ENCODE measurements around the gene SERPINA1.
"Not testable (repeated sequence)": the region's sequence is repeated elsewhere in the genome, so short reads cannot be mapped to it uniquely, and the experiment has no call there.

SERPINA1 gene

GRCh38 chr14:94374749-94375260 lies 13.6 kb downstream of the SERPINA1 start:
- no peak for DNase-seq (ENCODE audit: extremely low spot score)
- POLR2A ChIA-PET = no interaction called here
- CTCF ChIA-PET = no interaction called here
- TF ChIP-seq FOXA1 (IDR thresholded peaks at IDR 0.05) (no peak), SUZ12 (IDR thresholded peaks at IDR 0.05) (no peak), HDGF (IDR thresholded peaks at IDR 0.05; ENCODE audit: borderline replicate concordance) (no peak), FOXK2 (IDR thresholded peaks at IDR 0.05) (no peak), ARNT (IDR thresholded peaks at IDR 0.05) (no peak), ELF4 (IDR thresholded peaks at IDR 0.05) (no peak), PKNOX1 (IDR thresholded peaks at IDR 0.05) (no peak)

GRCh38 chr14:94374116-94374515 lies 14.3 kb downstream of the SERPINA1 start:
- TF ChIP-seq ELF4 (IDR thresholded peaks at IDR 0.05) (no peak), FOXM1 (IDR thresholded peaks at IDR 0.05; ENCODE audit: borderline replicate concordance) (no peak), PKNOX1 (IDR thresholded peaks at IDR 0.05) (no peak), TARDBP (IDR thresholded peaks at IDR 0.05) (no peak), FOXA1 (IDR thresholded peaks at IDR 0.05) (no peak), BHLHE40 (IDR thresholded peaks at IDR 0.05; ENCODE audit: borderline replicate concordance) (no peak), ZNF384 (IDR thresholded peaks at IDR 0.05) (no peak), L3MBTL2 (conservative IDR thresholded peaks at IDR 0.05) (no peak), NFRKB (IDR thresholded peaks at IDR 0.05) (no peak), SP1 (IDR thresholded peaks at IDR 0.05) (no peak), HDGF (IDR thresholded peaks at IDR 0.05; ENCODE audit: borderline replicate concordance) (no peak), SUZ12 (IDR thresholded peaks at IDR 0.05) (no peak), LEF1 (IDR thresholded peaks at IDR 0.05; ENCODE audit: borderline replicate concordance) (no peak), CTBP1 (IDR thresholded peaks at IDR 0.05; ENCODE audit: borderline replicate concordance) (no peak), ARNT (IDR thresholded peaks at IDR 0.05) (no peak)
- ChIA-PET POLR2A (no interaction called here), CTCF (no interaction called here)
- no peak for DNase-seq (ENCODE audit: extremely low spot score)

- TF ChIP-seq ELF4 (IDR thresholded peaks at IDR 0.05) = no peak
- no peak for TF ChIP-seq LEF1 (IDR thresholded peaks at IDR 0.05; ENCODE audit: borderline replicate concordance)
- no peak for TF ChIP-seq FOXM1 (IDR thresholded peaks at IDR 0.05; ENCODE audit: borderline replicate concordance)
- TF ChIP-seq ARNT (IDR thresholded peaks at IDR 0.05) = no peak
- no peak for TF ChIP-seq ZNF384 (IDR thresholded peaks at IDR 0.05)
- no peak for TF ChIP-seq PKNOX1 (IDR thresholded peaks at IDR 0.05)
- TF ChIP-seq CTBP1 (IDR thresholded peaks at IDR 0.05; ENCODE audit: borderline replicate concordance) = no peak
- TF ChIP-seq HDGF (IDR thresholded peaks at IDR 0.05; ENCODE audit: borderline replicate concordance) = no peak
- ChIA-PET POLR2A (no interaction called here), CTCF (no interaction called here)
- DNase-seq (ENCODE audit: extremely low spot score) = no peak
These were observed 14.7 kb downstream of the SERPINA1 start for GRCh38 chr14:94373708-94374107.

- ChIA-PET POLR2A (no interaction called here), CTCF (no interaction called here)
- DNase-seq (ENCODE audit: extremely low spot score) = no peak
- TF ChIP-seq FOXK2 (IDR thresholded peaks at IDR 0.05) (no peak), CTBP1 (IDR thresholded peaks at IDR 0.05; ENCODE audit: borderline replicate concordance) (no peak)
These were observed 16.3 kb downstream of the SERPINA1 start for GRCh38 chr14:94372021-94372605.

GRCh38 chr14:94370524-94370910 lies 17.9 kb downstream of the SERPINA1 start:
- POLR2A ChIA-PET = no interaction called here
- CTCF ChIA-PET = no interaction called here
- TF ChIP-seq BHLHE40 (IDR thresholded peaks at IDR 0.05; ENCODE audit: borderline replicate concordance) (no peak), SP1 (IDR thresholded peaks at IDR 0.05) (no peak), L3MBTL2 (conservative IDR thresholded peaks at IDR 0.05) (no peak), HDGF (IDR thresholded peaks at IDR 0.05; ENCODE audit: borderline replicate concordance) (no peak), FOXM1 (IDR thresholded peaks at IDR 0.05; ENCODE audit: borderline replicate concordance) (no peak), SUZ12 (IDR thresholded peaks at IDR 0.05) (no peak), FOXK2 (IDR thresholded peaks at IDR 0.05) (no peak), PKNOX1 (IDR thresholded peaks at IDR 0.05) (no peak), FOXA1 (IDR thresholded peaks at IDR 0.05) (no peak), CTBP1 (IDR thresholded peaks at IDR 0.05; ENCODE audit: borderline replicate concordance) (no peak), ZNF384 (IDR thresholded peaks at IDR 0.05) (no peak), TARDBP (IDR thresholded peaks at IDR 0.05) (no peak), ARNT (IDR thresholded peaks at IDR 0.05) (no peak), NFRKB (IDR thresholded peaks at IDR 0.05) (no peak), LEF1 (IDR thresholded peaks at IDR 0.05; ENCODE audit: borderline replicate concordance) (no peak), ELF4 (IDR thresholded peaks at IDR 0.05) (no peak)
- no peak for DNase-seq (ENCODE audit: extremely low spot score)

GRCh38 chr14:94369766-94370523 lies 18.5 kb downstream of the SERPINA1 start:
- POLR2A ChIA-PET; CTCF ChIA-PET; DNase-seq (ENCODE audit: extremely low spot score): not testable (repeated sequence)

Data from HEK293T (cell line).